GM21390 (cell line): ENCODE data around the gene PBXIP1.
"Not testable (repeated sequence)": the region's sequence is repeated elsewhere in the genome, so short reads cannot be mapped to it uniquely, and the experiment has no call there.

ENCODE experiments used
- ATAC-seq: cut with Tn5 transposase; IDR thresholded peaks from one replicate; pipeline ENCODE4 v1.9.1; 2021; ENCODE audit not compliant: unreplicated experiment

PBXIP1 gene

DNA sequence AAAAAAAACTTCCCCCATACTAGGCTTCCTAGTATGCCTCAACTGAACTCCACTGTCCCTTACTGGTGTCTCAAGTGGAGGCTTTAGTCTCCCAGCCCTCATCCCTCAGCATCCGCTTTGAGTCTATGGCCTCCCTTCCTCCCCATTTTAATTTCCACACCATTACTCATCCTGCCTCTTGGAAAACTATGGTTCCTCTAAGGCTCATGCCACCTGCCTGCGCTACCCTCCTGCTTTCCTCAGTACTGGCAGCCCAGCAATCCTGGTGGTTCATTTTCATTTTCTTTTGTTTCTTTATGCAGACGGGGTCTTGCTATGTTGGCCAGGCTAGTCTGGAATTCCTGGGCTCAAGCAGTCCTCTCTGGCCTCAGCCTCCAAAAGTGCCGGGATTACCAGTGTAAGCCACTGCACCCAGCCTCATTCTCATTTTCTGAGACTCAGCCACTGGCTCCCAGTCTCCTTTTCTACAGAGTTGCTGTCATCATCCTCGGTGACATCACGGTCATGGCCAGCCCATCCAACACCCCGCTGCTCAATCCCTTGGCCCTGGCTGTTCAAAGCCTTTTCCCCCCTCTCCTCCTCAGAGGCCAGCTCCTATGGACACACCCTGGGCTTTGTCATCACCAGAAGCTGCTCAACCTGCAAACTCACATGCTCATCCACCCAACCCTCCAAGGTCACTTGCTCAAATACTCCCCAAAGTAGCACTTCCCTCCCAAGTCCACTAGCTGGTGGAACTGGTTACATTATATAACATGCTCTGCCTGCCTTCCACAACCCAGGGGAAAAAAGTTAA is 17.1 kb downstream of the PBXIP1 start:
- ATAC-seq = no peak

DNA sequence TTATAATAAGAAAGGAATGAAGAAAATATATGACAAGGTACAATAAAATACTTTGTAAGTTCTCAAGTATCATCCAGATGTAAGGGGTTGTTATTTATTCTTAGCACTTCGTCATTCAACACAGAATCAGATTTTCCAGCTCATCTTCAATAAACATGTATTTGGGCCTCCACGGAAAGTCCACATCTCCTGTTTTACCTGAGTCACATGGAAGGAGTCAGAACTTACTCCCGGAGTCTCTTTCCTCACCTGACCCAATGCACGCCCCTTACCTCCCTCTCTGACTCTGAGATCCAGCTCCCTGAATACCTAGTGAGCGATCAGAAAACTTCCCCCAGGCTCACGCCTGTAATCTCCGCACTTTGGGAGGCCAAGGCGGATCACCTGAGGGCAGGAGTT is 17.9 kb downstream of the PBXIP1 start:
- ATAC-seq = no peak

DNA sequence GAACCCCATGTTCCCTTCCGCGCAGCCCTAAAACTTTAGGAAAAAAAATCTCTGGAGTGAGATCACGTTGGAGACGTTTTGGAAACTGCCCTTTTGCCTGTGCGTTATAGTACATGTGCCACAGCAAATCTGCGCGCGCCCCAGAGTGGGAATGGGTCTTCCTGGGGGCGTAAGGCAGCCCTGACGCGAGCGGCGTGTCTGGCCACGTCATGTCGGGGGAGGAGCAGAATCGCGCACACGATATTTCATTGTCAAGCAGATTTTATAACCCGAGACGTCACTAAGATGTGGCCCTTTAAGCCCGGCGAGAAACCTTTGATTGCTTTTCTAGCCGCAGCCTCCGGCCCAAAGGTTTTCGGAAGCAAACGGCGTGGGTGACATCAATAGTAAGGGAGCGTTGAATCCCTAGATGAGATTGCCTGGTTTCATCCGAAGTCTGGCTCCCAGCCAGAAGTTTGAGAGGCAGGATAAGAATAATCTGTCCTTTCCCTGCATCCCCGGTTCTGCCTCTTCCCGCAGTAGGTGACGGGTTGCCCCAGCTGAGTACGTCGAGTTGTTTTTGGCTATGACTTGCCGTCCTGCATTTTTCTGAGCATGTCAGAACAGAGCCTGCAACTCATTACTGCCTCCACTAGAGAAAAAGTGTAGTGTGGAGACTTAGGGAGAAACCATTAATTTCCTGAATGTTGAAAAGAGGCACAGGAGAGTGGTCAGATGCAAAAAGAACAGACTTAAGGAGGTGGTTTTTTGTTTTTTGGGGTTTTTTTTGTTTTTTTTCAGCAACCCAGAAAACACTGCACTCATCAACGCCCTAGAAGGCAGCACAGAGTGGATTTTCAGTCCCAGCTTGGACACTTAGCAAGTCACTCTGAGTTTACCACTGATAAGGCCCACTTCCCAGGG is 18.6 kb downstream of the PBXIP1 start:
- ATAC-seq = peak; percentile 53

DNA sequence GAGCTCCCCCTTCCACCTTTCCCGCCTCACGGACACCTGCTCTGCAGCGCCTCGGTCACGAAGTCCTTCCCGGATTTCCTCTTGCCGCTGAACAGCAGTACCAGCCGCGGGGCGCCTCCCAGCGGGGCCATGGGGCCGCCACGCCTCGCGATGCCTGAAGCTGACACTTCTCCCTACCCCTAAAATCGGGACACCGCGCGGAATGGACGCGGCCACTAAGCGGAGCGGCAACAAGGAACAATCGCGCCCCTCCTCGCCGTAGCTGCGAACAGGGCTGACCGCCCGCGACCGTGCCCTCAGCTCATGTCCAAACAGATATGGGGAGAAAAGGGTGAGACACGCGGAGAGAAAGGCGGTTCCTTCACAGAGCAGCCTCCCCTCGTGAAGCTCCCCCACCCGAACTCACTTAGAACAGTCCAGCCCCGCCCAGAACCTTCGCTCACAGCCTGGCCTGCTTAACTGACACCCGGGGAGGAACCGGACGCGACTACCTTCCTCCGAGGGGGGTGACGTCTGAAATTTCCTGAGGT is 19.3 kb downstream of the PBXIP1 start, which contains the start of gene PMVK:
Gene PMVK (minus strand): TSS at position 165 of the 530 bp plus-strand sequence. CDS start 34 bp downstream, at position 131.
- ATAC-seq = peak; percentile 57

DNA sequence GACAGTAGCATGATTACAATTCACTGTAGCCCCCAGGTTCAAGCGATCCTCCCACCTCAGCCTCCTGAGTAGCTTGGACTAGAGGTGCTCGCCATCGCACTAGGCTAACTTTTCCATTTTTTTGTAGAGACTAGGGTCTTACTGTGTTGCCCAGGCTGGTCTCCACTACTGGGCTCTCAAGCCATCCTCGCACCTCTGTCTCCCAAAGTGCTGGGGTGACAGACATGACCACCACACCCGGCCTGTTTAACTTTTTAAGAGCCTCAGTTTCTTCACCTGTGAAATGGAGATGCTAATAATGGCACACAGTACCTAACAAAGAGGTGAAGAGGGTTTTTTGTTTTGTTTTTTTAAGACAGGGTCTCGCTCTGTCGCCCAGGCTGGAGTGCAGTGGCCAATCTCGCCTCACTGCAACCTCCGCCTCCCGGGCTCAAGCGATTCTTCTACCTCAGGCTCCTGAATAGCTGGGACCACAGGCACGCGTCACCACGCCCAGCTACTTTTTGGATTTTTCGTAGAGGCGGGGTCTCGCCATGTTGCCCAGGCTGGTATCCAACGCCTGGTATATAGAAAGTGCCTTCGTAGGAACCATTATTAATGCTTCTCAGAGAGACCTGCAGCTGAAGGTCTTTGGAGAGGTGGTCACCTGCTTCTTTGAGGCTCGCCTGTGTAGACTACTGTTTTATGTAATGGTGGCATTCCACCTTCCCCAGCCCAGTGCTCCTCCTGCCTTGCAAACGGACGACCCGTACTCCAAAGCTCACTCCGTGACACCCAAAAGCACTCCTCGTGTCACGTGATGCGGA is 19.9 kb downstream of the PBXIP1 start:
- no peak for ATAC-seq

DNA sequence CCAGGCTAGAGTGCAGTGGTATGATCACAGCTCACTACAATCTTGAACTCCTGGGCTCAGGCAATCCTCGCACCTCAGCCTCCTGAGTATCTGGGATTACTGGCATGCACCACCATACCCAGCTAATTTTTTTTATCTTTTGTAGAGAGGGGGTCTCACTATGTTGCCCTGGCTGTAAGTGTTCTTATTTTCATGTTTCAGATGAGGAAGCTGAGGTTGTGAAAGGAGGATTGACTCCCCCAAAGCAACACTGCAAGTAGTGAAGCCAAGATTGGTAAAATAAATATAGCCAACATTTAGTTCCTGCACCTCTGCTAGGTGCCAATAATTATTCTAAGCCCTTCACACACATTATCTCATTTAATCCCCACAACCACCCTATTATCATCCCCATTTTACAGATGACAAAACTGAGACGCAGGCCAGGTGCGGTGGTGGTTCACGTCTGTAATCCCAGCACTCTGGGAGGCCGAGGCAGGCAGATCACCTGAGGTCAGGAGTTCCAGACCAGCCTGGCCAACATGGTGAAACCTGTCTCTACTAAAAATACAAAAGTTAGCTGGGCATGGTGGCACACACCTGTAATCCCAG is 21.4 kb downstream of the PBXIP1 start:
- ATAC-seq = no peak

DNA sequence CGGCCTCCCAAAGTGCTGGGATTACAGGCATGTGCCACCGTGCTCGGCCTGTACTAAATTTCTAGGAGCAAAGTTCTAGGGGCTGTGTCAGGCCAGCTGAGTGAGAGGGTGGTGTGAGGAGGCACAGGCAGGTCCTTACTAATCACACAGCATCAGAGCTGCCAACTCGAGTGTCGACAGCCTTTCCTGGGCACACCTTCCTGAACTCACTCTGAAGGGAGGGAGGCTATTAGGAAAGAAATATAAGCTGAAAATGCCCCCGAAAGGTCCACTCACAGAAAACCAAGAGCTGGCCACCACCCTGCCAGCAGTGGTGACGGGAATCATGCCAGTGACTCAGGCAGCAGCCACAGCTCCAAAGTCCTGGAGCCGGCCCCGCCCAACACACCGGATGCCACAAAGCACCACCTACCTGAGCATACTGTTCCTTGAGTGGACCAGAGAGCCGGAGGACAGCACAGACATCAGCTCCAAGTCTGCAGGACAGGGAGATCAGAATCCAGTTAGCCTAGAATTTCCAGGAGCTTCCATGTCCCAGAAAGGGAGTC is 23.9 kb downstream of the PBXIP1 start:
- no peak for ATAC-seq

DNA sequence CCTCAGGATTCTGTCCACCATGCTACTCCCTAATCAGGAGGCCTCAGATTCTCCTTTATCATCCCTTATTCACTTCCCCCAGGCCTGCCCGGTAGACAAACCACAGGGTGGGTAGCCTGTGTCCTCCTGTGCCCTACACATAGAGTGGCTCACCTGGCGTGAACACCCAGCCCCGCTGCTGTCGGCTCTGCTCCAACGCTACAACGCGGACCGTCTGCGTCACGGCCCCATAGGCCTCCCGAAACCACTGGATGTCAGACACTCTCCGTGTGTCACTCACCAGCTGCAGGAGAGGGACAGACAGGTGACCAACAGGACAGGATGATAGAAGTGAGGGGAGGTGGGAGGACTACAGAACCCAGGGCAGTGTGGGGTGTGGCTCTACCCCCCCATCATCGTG is 29.7 kb downstream of the PBXIP1 start:
- ATAC-seq = no peak

DNA sequence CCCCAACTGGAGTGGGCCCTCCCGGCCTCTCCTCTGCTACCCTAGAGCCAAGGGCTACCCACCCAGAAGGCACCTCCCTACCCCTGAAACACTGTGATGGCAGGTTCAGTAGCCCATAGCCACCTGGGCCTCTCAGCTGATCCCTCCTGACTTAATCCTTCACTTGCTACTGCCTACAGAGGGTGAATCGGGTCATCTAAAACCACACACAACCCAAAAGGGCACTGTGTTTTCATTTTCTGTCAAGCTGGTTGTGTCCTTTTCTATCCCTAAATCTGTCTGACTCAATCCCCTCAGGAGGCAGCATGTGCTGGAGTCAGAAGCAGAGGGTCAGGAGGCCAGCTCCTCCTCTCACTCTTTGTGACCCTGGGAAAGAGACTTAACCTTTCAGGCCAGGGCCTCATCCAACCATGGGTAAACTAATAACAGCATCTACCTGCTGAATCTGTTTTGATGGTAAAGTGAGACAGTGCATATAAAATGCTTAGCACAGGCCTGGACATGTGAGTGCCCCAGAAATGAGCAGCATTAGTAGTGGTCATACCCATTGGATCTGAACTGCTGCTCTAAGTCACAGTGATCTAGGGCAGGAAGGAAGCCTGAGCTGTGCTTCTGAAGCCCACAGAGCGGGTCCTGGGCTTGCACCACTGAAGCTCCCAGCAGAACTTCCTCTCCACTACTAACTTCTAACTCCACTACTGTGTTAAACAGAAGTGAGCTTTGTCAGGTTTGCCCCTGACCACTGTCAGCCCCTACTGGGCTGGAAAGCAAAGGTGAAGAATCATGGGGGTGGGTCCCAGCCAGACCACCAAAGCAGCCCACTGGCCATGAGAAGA is 30.3 kb downstream of the PBXIP1 start:
- no peak for ATAC-seq

DNA sequence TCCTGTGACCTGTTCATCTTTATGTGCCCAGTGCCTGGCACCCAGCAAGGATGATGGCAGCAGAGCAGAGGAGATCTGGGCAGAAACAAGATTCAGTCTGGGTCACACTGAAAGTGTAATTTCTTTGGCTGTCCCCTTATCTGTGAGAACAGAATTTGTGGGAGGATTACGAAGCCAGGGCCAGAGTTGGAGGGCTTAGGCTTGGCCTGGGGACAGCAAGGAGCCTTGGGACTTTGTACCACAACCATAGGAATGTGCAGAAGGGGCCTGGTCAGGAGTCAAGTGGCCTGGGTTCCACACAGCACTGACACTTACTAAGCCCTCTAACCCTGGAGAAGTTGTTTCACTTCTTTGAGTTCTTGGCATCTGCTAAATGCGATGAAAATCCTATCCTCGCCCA is 32.2 kb downstream of the PBXIP1 start:
- no peak for ATAC-seq

DNA sequence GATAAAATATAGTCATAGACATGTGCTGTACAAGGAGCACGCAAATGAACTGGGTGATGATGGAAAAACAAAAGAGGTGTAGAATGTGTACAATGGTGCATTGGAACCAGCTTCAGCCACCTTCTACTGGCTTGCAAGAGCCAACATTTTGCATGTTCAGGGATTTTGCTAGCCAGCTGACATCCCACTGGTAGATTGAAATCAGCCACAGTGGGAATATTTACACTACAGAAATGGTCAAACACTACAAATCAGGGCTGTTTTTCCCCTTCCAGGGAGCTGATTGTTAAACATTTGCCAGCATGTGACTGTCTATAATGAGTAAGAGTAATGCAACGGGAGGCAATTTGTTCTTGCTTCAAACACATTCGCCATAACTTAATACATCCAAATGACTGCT is 42.6 kb downstream of the PBXIP1 start:
- no peak for ATAC-seq

DNA sequence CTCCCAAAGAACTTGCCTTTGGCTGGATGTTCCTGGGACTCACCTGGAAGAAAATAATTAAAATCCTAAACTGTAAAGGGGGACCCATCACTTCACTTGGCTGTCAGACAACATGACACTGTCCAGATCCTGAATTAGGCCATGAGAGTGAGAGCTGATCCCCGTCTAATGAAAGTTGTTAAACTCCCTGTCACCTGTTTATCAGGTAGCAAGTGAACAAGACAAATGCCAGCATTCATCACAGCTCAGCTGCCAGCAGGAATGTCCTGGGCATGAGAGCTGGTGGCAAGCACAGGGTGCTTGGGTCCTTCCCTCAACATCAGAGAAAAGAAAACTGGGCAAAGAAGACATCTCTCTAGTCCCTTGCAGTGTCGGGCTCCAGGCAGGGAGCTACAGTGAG is 43.1 kb downstream of the PBXIP1 start:
- ATAC-seq = no peak

DNA sequence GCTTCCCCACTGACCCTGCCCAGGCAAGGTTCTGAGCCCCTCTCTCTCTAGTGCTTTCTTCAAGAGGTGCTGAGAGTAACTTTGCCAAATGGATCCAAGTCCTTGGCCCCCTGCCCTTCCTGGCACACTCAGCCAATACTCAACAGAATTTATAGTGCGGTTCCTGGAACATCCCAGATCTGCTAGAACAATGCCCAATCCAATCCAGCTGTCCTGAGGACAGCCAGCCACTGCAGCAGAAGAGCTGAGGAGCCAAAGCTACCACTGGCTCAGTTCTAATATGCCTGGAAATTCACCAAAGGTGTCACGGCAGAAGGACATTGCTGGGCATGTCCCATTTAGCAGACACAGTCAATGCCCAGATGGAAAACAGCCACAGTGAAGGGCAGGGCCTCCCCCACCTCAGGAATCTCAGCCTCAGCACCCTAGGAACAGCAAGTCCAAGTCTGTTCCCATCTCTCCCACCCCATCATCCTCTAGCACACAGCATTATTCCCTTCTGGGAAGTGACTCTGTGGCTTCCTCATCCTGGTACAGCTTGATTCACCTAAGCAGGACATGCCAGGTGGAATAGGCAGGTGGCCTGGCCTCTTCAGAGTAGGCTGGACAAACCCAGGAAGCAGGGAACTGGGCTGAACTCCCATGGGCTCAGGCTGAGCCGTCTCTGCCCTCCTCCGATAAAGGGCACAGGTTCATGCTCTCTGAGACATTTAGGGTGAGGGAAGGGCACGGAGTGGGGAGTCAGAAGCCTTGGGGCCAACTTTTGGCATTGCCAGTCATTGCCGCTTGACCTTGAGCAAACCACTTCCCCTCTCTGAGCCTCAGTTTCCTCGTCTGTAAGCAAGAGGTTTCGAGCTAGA is 44.0 kb downstream of the PBXIP1 start:
- no peak for ATAC-seq

DNA sequence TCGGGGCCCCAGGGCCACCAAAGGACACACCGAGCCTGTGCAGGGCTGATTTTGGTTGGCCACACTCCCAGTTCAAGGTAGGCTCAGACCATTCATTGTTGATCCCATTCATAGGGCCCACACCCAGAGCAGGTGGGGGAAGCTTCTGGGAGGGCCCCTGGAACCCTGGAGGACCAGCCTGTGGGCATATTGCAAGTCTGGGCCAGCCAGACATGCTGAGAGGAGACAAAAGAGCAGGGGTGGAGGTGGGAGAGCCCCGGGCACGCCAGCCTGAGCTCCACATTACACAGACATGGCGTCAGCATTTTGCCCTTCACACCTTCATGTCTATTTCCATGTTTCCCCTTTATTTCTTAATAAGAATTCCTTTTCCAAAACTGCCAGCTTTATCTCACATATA is 45.0 kb downstream of the PBXIP1 start:
- no peak for ATAC-seq

DNA sequence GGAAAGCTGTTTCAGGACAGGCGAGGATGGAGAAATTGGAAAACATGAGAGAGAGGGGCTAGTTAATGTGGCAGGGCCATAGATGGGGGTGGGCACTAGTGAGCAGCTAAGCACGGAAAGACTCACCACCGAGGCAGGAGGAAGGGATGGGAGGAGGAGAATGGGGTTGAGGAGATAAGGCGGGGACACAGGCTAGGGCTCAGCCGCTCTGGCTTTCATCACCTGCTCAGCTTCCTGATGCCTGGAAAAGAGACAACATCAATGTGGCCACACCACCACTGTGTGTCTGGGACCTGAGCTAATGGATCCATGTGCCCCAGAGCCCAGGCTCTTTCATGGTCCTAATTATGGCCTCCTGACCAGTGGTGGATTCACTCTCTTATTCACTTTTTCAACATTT is 47.0 kb downstream of the PBXIP1 start:
- no peak for ATAC-seq

DNA sequence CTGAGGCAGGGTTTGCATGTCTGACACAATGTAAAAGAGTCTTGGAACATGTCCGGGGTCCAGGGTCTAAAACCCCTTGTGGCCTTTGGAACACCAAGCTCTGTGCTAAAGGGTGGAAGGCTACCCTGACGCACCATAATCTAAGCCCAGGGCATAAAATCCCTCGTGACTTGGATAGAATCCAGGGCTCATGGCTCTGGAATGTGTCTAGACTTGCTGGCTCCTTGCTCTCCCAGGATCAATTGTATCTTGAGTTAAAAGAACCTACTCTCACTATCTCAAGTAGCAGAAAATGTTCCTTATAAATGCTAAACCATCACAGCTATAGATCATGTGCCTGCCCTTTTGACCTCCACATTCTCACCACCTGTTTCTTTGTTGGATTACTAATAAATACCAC is 47.8 kb downstream of the PBXIP1 start:
- not testable (repeated sequence) for ATAC-seq

DNA sequence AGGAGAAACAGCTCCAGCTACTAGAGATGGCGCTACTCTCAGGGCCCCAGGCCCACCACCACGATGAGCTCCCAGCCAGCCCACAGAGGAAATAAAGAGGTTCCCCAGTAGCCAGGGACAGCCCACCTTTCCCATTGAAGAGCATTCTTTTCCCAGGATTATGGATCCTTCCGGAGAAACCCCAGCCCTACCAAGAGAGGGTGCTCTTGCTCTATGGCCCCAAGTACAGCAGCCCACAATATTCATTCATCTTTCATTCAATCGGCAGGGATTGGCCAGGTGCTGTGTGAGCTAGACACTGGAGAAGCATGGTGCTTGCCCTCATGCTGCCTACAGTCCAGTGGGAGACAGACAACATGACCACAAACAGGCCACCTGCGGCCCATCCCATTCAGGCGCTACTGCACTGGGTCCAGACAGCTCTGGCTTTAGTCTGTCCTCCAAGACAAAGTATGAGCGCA is 49.2 kb downstream of the PBXIP1 start:
- no peak for ATAC-seq

DNA sequence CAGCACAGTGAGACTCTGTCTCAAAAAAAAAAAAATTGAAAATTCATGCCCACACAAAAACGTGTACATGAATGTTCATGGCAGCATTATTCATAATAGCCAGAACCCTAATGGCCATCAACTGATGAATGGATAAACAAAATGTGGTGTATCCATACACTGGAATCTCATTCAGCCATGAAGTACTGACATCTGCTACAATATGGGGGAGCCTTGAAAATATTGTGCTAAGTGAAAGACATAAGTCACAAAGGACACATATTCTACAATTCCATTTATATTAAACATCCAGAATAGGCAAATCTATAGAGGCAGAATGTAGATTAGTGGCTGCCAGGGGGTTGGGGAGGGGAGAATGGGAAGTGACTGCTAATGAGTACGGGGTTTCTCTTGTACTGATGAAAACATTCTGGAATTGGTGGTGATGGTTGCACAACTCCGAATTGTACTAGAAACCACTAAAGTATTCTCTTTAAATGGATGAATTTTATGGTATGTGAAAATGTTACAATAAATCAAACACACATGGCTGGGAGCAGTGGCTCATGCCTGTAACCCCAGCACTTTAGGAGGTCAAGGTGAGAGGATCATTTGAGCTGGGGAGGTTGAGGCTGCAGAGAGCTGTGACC is 52.8 kb downstream of the PBXIP1 start:
- no peak for ATAC-seq
